Suppressor macrophage treated with lipopolysaccharide for 4 hours (primary cell): ENCODE data around the gene ELMO2.

Source experiments
- DNase-seq: peaks from one replicate; pipeline ENCODE4 v3.0.0-alpha.2; 2020

The ELMO2 gene

DNA sequence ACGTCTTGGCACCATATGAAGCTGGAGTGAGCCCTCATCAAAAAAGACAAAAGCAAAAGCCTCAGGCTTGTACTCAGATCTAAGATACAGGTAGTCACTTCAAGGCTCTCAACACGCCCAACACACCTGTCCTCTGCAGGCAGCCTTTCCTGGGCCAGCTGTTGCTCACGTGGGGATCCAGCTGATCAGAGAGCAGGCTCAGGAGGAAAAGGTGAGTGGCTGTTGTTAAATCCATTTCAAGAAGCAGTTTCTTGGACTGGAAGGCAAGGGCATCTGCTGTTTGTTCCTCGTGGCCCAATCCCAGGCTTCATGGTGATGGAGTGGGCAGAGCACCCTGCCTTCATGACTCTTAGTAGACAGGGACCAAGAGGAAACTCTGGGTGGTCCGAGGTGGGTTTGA lies 39.6 kb downstream of the ELMO2 start:
- DNase-seq = no peak

DNA sequence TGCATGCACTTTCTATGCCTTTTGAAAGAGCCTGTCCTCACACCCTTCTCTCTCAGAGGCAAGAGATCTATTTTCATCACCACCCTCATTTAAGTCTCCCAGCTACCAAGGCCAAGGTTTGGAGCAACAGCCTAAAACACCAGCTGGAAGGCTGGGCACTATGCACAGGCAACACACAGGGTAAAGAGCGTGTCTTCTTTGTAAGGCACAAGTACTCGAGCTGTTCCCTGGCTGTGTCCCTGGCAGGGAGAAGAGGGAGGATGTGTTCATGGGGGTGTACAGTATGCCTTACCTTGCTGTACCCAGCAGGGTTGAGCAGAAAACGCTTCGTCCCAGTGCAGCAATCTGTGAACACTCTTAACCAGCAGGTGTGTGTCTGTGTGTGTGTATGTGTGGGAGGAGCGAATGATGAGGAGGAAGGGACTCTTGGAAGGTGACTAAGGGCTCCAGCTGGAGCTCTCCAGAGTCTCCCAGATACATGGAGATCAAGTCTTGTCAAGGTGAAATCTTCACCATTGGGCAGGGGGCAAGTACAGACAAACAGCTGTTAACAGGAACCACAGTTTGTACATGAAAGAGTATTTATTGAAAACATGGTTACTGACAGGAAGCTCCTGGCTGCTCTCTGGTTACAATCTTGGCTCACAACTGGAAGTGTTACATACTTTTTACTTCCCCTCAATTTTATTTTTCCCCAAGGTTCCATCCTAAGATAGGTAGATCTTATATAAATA lies 40.8 kb downstream of the ELMO2 start:
- no peak for DNase-seq

DNA sequence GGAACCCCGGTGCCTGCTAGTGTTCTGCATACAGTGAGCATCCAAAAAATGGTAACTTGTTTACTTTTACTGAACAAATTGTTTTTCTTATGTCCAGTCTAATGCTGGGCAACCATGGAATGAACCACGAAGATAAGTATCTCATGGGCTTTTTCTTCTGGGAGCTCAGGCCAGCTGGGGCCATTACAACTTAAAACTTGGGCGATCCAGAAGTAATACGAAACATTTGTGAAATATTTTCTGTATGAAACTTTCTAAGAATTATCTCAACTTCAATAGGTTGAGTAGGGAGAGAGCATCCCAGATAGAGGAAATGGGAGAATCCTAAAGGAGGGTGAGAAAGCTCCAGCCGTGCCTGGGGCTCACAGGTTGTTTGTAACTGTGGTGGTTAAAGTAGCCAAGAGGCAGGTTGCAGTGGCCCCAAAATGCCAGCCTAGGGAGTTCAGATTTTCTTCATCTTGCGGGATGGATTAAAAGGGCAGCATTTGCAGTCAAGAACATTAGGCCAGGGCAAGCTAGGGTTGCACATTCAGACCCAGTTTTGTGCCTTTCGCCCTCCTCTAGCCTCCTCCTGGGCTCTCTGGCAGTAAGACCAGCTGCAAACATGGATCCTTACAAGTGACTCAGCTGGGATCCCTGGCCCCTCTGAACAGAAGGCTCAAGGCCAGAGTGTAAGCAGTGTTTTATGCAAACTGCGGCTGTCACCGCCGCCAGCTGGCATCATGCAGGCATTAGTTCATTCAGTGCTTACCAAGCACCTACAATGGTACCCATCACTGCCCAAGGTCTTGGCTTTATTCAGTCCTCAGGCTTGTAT lies 41.5 kb downstream of the ELMO2 start:
- DNase-seq = no peak

DNA sequence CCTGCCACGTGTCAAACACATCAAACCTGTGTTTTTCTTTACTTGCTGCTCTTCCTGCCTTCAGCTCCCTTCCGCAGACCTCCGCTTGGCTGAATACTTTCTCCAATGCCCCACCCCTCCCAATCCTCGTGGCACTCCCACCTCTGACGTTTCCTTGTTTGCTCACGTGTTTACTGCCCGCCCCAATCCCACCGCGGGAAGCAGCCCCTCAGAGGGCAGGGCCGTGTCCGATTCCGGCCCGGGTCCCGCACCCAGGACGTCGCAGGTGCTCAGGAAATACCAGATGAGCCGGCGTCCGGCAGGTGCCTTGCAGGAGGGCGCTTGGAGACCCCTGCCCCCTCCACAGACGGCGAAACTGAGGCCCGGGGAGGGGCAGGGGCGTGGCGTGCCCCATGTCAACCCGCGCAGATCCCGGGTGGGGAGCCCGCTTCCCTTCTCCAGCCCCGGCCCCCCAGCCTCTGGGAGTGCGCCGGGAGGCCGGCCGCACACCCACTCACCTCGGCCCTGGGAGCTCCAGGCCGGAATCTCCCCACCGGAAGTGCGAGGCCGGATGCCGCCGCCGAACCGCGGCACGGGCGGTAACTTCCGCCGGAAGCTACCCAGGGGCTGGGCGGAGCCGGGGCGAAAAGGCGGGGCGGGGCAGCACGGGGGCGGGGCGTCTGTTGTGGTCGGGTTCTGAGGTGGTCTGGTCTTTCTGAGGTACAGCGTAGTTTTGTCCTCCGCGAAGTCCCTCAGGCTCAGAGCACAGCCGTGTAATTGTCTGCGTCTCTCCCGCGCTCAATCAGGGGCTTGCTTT lies 42.3 kb downstream of the ELMO2 start:
- peak; percentile 92 for DNase-seq

DNA sequence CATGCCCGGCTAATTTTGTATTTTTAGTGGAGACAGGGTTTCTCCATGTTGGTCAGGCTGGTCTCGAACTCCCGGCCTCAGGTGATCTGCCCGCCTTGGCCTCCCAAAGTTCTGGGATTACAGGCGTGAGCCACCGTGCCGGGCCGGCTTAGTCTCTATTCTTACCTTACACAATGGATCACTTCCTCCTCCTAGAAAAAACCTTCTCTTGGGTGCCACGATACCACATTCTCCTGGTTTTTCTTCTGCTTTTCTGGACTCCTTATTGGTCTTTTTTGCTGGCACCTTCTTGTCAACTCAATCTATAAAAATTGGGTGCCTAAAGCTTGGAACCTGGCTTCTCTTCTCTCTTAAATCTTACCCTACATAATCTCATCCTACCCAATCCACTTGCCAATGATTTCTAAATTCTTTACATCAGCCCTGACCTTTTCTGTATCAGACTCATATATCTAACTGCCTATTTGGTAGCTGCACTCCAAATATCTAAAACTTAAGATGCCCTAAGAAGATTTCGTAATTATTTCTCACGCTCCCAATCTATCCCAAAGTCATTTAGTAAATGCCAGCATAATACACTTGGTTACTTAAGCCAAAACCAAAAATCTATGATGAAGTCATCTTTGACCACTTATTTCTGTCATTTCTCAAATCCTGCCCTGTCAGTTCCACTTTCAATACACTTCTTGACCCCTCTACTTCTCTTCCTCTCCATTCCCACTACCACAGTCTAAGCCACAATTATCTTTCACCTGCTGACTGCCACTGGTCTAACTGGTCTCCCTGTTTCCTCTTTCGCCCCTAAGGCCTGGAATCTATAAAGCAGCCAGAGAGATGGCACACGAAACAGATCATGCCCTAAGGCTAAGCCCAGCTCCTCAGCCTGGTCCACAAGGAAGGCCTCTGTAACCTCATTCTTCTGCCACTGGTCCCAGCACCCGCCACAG lies 43.2 kb downstream of the ELMO2 start:
- peak; percentile 89 for DNase-seq

DNA sequence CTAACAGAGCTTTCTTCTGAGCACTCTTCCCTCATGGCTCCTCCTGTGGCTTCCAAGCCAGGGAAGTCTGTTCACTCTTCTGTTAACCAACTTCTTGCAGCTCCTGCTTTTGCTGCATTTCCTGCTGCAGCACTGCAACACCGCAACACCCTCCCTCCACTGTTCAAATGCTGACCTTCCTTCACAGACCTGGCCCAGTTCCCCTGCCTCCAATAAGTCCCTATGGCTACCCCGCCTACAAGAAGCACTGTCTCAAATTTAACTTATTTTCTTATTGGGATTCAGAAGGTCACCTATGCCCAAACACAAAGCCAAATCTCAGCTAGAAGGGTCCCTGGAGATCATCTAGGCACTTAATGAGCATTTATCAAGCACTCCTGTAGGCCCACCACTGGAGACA lies 44.6 kb downstream of the ELMO2 start:
- no peak for DNase-seq

DNA sequence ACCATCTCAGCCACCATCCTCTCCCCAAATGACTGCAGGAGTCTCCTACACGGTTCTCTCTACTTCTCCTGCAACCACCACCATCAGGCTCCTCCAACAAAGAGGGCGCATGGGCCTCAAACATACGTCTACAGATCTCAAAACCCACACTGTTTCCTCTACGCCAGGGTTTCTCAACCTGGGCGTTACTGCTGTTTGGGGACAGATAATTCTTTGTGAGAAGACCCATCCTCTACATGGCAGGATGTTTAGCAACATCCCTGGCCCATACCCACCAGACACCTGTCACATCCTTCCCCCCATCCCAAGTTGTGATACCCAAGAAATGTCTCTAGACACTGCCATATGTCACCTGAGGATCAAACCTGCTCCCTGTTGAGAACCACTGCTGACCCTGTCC lies 45.0 kb downstream of the ELMO2 start:
- no peak for DNase-seq

DNA sequence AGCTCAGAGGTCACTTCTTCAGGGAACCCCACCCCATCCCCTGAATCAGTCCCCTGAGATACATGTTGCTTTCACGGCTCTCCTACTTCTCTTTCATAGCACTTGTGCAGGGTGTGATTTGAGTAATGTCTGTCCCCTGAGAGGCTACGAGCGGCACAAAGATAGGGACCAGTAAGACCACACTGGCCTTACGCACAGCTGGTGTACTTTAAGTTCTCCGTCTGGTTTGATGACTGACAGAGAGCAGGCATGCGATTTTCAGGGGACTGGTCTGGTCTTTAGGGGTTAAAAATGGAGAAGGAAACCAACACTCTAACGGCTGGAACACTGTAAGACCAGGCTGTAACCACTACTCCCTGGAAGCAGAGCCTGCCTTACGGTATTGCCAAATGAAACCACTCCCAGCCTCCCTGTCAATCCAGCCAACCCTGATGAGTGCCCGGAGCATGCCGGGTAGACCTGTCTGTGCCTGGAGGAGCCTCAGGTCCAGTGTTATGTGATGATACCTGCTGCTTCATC lies 47.1 kb downstream of the ELMO2 start:
- DNase-seq = no peak

DNA sequence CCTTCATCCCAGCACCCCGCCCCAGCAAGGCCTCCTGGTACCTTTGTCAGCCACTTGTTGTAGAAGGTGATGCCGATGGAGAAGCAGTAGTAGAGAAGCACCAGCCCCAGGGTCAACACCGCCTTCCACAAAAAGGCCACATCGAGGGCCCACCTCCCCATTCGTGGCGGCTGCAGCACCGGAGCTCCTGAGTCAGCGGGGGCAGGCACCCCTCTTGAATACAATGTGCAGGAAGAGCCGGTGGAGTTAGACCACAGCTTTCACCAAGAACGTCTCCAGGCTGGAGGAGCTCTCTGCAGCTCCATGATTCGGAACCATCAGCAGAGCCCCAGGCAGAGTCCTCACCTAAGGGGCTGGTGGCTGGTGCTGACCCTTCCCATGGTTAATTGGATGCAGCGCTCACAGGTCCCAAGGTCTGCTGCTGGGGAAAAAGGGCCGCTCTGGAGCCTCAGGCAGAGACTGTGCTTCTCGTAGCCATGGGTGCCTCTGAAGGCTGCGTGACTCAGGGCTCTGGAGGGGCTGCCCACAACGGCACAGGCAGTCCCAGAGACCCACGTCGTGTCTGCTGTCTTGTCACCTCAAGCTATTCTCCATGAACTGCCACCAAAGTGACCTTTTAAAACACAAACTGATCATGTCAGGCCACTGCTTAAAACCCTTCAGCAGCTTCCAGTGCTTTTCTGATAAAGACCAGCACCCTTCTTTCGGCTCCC lies 47.9 kb downstream of the ELMO2 start:
- DNase-seq = no peak

DNA sequence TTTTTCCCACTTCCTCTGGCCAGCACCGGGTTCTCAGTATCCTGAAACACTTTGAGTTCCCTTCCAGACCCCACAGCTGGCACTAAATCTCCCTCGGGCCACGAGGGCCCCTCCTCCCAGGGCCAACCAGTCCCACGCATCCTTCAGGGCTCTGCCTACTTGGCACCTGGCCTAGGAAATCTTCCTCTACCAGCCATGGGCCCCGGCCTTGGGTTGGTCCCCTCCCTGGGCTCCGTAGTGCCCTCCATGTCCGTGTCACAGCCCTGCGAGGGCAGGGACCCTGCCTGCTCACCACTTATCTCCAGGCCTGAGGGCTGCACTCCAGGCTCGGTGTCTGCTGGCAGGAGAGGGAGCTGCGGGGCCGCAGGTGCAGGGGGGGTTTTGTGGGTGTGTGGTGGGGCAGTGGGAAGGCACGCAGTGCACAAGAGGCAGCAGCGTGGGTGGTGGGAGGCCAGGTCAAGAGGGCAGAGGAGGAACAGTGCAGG lies 49.3 kb downstream of the ELMO2 start:
- DNase-seq = no peak

DNA sequence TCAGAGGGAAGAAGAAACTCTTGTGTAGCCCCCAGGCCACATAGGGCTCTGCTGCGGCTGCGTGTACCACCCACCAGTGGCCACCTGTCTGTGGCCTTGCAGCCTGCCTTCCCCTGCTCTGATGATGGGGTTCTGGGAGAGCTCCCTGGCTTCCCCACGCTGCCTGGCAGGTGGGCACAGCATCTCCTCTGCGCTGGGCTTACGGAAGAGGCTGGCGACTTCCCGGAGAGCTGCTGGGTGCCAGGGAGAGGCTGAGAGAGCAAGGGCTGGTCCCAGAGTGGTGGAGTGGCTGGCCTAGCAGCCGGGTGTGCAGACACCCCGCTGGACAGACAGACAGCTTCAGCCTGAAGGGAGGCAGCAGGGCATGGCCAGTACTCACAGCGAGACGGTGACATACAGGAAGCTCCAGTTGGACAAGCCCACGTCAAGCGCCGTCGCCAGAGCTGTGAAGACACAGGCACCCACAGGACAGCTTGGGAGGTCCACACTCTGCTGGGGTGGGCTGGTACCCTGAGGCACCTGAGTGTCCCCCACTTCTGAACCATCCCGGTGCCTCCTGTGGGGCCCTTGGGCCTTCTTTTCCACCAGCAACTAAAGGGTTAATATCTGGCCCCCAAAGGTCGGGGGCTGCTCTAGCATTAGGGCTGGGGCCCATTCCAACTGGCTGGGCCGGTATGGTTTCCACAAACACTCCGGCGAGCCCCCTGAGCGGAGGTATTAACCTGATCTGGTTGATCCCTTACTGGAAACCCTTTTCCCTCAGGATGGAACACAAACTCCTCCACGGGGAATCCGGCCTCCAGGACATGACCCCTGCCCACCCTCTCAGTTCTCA lies 50.0 kb downstream of the ELMO2 start:
- no peak for DNase-seq

DNA sequence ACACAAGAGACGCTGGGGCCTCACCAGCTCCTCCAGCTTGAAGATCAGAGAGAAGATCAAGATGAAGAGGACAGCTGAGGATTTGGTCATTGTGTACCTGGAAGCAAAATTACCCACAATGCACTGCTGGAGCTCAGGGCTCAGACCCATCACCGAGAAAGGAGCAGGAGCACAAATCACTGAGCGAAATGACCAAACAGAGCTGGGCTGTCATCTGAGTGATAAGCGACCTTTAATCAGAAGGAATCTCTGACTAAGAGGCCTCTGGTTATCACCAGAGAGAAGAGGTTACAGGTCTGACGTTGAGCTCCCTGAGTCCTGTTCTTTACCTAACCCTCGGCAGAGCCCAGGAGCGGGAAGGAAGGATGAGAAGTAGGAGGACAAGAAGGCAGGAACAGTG lies 50.6 kb downstream of the ELMO2 start:
- no peak for DNase-seq

DNA sequence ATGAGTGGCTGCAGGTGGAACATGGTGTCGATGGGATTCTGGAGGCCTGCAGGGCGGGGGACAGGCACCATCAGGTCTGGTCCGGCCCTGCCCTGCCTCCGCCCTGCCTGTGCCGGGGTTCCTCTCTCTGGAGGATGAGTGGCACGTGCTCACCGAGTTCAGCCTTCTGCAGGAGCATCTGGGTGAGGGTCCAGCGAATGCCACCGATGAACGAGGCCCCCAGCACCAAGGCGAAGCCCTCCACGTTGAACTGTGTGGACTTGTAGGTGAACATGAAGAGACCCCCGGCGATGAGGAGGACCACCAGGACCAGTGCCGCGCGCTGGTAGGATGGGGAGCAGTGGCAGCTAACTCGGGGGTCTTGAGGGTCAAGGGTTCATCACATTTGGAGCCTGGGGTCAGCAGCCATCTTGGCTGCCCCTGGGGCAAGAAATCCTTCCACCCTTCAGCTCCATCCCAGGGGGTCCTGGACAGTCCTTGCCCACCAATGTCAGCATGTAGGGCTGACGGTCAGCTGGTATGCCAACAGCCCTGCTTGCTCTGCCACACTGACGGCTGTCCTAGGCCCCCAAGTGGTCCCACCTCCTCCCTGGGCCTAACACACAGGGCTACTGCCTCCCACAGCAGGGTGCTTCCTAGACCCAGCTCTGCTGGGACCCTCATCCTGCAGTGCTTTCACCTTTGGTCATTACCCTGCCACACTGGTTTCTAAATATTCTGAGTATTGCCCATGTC lies 51.3 kb downstream of the ELMO2 start:
- no peak for DNase-seq

DNA sequence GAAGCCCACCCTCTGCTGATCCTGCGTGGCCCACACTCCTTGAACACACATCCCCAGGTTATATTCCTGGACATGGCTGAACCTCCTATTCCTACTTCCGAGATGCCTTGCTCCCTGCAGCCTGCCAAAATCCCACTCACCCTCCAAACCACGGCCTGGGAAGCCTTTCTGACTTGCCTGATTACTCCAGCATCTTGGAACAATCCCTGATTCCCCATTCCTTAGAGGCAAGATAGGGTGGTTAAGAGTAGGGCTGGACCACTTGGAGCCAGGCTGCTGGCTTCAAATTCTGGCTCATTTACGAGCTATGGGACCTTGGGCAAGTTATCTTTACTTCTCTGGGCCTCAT lies 52.2 kb downstream of the ELMO2 start:
- DNase-seq = no peak

DNA sequence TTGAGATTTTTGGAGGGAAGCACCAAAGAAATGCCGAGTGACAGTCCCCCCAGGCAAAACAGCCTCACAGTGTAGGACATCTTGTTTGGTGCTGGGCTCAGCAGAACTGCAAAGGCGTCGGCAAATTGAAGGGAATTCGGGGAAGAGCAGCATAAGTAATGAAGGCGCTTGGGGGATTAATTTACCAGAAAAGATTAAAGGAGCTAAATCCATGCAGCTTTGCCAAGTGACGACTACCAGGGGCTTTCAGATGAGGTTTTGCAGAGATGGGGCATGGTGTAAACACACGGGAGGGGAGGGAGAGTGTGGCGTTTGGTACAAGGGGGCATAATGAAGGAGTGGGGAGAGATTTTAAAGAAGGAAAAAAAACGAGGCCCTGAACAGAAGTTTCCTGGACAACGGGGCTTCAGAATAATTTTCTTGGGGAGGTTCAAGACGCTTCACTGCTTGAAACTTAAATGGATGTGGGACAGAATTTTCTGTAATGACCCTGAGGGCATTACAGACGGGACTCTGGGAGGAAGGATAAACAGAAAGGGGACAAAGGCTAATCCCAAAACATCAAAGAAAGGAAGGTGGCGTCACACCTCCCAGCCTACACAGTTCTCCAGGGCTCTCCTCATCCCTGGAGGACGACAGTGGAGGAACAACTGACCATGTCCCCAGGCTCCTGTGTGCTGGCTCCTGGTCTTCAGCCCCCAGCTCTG lies 52.8 kb downstream of the ELMO2 start:
- no peak for DNase-seq

DNA sequence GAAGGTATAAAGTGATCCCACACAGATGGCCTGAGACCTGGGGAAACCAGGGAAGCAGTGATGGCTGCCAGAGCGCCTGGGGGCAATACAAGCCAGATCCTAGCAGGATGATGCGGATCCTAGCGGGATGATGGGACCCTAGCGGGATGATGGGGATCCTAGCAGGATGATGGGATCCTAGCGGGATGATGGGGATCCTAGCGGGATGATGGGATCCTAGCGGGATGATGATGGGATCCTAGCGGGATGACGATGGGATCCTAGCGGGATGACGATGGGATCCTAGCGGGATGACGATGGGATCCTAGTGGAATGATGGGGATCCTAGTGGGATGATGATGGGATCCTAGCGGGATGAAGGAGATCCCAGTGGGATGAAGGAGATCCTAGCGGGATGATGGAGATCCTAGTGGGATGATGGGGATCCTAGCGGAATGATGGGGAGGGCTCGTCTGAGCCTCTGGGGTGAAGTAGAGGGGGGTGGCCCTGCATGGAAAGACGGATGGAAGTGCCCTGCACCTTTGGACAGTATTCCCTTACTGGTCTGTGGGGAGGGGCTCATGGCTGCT lies 54.0 kb downstream of the ELMO2 start:
- DNase-seq = no peak

DNA sequence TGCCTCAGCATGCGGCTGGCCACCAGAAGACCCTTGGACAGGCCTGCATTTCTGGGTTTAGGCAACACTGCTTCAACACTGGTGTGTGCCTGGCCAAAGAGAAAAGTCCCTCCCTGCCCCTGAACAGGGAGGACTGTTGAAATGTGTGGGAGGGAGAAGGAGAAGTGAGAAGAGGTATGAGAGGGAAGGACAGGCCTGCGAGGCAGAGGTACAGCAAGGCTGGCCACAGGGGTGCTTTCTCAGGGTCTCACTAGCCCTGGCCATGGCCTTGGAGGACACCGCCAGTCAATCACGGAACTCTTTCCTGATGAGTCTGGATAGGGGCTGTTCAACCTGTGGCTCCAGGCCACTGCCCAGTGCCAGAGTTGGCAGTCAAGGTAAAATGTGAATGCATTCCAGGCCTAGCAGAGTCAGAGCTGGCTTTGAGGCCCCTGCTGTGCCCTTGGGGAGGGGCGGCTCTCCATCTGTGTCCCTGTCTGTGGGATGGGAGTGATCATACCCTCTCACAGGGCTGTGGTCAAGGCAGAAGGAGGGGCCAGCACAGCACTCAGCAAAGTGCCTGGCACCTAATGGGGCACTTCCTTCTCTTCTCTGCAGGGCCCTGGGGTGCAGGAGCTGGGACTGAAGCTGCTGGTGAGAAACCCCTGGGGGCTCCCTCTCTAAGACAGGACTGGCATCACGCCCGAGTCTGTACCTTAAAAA lies 54.9 kb downstream of the ELMO2 start:
- DNase-seq = peak; percentile 53

DNA sequence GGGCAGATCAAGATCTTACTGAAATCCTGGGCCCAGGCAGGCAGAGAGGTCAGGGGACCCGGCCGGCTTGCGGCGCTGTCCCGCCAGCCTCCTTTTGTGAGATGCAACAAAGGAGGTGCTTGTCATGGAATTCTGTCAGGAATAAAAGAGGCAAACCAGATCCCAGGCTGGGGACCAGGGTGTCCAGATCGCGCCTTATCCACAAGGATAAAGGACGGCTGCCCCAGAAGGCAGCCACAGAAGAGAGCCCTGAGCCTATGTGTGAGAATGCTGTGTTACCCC lies 55.5 kb downstream of the ELMO2 start:
- DNase-seq = no peak
